Vagina (tissue), 2 donors: ENCODE measurements around the gene IMMT. TPM values are rescaled to one million over a fixed set of nuclear protein-coding genes. Genes with fewer than 3 reads are reported as not detected.
"Not testable (repeated sequence)": the region's sequence is repeated elsewhere in the genome, so short reads cannot be mapped to it uniquely, and the experiment has no call there.

ENCODE experiments used
- DNase-seq, 2 donors: peaks; one replicate each; pipeline ENCODE4 v3.0.0-alpha.2; 2017; ENCODE audit errors: extremely low spot score in 2 of 2
- H3K27ac ChIP-seq: fragments of 200-600 bp; sonication (generic); one replicate; pipeline ENCODE4 v1.5.1; 2019
- H3K27me3 ChIP-seq: fragments of 200-600 bp; sonication (generic); one replicate; pipeline ENCODE4 v1.5.1; 2019
- H3K36me3 ChIP-seq, 2 donors: fragments of 200-600 bp; sonication (generic); one replicate each; pipeline ENCODE4 v1.5.1; 2017 to 2019
- H3K4me1 ChIP-seq: fragments of 200-600 bp; sonication (generic); one replicate; pipeline ENCODE4 v1.5.1; 2019
- H3K4me3 ChIP-seq, 2 donors: fragments of 200-600 bp; sonication (generic); 1 replicate in 1 of 2; 2 replicates in 1 of 2; pipeline ENCODE4 v1.5.1; 2016 to 2019
- H3K9me3 ChIP-seq: fragments of 200-600 bp; sonication (generic); one replicate; pipeline ENCODE4 v1.5.1; 2019
- POLR2A ChIP-seq, 2 donors: fragments of 450-650 bp; IDR thresholded peaks; one replicate each; pipeline ENCODE4 v1.6.1; 2017; ENCODE audit warnings: antibody characterized with exemption in 2 of 2, mild to moderate bottlenecking in 2 of 2, moderate library complexity in 2 of 2
- POLR2AphosphoS5 ChIP-seq, 2 donors: sonication (generic); formaldehyde crosslinking; IDR thresholded peaks; one replicate each; pipeline ENCODE4 v1.9.0; 2017; ENCODE audit warnings: antibody characterized with exemption in 2 of 2, mild to moderate bottlenecking in 2 of 2, low read depth in 1 of 2; ENCODE audit not compliant: insufficient read depth in 1 of 2
- intact Hi-C: fragments of 100-400 bp; cut with DNase I; formaldehyde crosslinking; loops from one replicate; pipeline ENCODE4 v1.15.1; 2023
- total RNA-seq: library from RNA; depleted of rRNA; stranded (reverse); fragments of >200 nt; gene quantifications from one replicate; pipeline ENCODE4 v1.2.3, GENCODE V29; 2016
- TF ChIP-seq, protein P1 (sequence below), 3 experiments: fragments of 450-650 bp in 2 of 3; fragments of 200-600 bp in 1 of 3; sonication (generic) in 1 of 3; IDR thresholded peaks; one replicate each; pipeline ENCODE4 v1.5.1; 2017 to 2019; ENCODE audit warnings: antibody characterized with exemption in 3 of 3, mild to moderate bottlenecking in 2 of 3, moderate library complexity in 2 of 3

Gene IMMT
- total RNA-seq, 1 donor from 2014 or later: 51.8 TPM

DNA sequence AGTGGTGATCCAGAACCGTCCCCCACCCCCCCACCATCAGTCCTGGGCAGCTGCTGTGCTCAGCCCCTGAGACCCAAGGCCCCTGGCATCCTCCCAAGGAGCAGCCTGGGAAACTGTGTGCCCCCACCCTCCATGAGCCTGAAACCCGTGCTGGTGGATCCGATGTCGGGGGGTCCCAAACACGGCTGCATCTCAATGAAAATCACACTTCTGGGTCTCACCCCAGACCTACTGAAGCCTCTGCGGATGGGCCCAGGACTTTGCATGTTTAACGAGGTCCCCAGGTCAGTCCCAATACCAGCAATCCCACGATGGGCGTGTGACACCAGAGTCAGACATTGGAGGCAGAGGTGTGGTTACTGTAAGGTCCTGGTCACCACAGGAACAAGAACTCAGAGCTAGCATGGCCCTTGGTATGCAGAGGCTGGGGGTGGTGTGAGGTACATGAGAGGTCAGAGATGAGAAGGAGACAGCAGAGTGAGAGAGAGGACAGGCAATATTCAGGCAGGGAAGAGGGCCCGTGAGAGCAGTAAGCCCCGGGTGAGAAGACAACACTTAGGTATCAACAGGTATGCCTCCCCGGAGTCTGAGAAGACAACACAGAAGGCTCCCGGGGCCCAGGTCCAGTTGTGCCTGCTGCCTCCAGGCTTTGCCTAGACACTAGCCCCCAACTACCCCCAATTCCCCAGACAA lies 36.6 kb upstream of the IMMT start:
- intact Hi-C loops: no loop called here
- DNase-seq: no peak
- Histone ChIP-seq H3K27ac (no peak overlapping the region), H3K9me3 (no peaks in the 10 kb centered on the region), H3K36me3 (no peaks in the 10 kb centered on the region), H3K4me1 (no peaks in the 10 kb centered on the region), H3K27me3 (no peaks in the 10 kb centered on the region), H3K4me3 (no peak overlapping the region)
- TF ChIP-seq, protein P1, sequence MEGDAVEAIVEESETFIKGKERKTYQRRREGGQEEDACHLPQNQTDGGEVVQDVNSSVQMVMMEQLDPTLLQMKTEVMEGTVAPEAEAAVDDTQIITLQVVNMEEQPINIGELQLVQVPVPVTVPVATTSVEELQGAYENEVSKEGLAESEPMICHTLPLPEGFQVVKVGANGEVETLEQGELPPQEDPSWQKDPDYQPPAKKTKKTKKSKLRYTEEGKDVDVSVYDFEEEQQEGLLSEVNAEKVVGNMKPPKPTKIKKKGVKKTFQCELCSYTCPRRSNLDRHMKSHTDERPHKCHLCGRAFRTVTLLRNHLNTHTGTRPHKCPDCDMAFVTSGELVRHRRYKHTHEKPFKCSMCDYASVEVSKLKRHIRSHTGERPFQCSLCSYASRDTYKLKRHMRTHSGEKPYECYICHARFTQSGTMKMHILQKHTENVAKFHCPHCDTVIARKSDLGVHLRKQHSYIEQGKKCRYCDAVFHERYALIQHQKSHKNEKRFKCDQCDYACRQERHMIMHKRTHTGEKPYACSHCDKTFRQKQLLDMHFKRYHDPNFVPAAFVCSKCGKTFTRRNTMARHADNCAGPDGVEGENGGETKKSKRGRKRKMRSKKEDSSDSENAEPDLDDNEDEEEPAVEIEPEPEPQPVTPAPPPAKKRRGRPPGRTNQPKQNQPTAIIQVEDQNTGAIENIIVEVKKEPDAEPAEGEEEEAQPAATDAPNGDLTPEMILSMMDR (IDR thresholded peaks at IDR 0.05): no peak
- no peak for TF ChIP-seq POLR2A (IDR thresholded peaks at IDR 0.05)
- no peak for TF ChIP-seq POLR2AphosphoS5 (IDR thresholded peaks at IDR 0.05; ENCODE audit: insufficient read depth in 1 of 2, low read depth in 1 of 2)

DNA sequence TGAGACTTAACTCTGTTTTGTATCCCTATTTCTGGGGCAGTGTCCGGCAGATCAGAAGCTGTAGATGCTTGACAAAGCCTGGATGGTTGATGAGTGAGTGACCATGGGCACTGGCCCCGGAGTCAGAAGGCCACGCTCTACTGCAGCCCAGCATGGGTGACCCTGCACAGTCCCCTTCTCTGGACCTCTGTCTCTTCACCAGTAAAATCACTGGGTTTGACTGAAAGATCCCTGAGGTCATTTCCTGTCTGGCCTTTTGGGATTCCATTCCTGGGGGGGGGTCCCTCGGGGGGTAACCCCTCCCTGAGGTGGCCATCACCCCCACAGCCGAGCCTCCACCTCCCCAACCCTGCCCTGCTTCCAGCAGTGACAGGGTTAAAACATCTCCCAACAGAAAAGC lies 35.7 kb upstream of the IMMT start:
- Histone ChIP-seq H3K4me1 (no peaks in the 10 kb centered on the region), H3K27me3 (no peaks in the 10 kb centered on the region), H3K27ac (no peak overlapping the region), H3K4me3 (no peak overlapping the region), H3K9me3 (no peaks in the 10 kb centered on the region), H3K36me3 (no peaks in the 10 kb centered on the region)
- intact Hi-C loops: no loop called here
- no peak for DNase-seq
- TF ChIP-seq, protein P1 (IDR thresholded peaks at IDR 0.05): no peak
- no peak for TF ChIP-seq POLR2AphosphoS5 (IDR thresholded peaks at IDR 0.05; ENCODE audit: insufficient read depth in 1 of 2, low read depth in 1 of 2)

DNA sequence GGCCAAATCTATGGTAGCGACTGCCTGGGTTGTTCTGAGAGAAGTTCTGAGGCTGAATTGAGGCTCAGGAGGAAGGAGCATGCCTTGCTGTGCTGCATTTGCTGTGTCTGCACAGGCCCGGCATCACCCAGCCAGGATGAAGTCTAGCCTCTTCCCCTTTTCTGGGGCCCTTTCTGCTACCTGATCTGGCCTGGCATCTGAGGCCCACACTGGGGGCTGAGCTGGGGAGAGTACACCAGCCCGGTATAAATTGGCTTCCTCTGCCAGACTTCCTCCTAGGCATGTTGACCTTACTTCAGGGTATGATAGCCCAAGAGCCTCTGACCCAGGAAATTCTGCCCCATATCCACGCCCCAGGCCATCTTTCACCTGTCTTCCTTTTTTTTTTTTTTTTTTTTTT lies 34.0 kb upstream of the IMMT start:
- peaks cover 10% of the 10 kb centered on the region for H3K4me1 ChIP-seq
- no peaks in the 10 kb centered on the region for H3K9me3 ChIP-seq
- no peaks in the 10 kb centered on the region for H3K36me3 ChIP-seq
- no peak overlapping the region for H3K27ac ChIP-seq
- no peak for DNase-seq
- no peaks in the 10 kb centered on the region for H3K27me3 ChIP-seq
- intact Hi-C loops: loop anchor here (10.0 kb wide), 2 partner anchors 56 to 216 kb away; partner anchors contain the start of gene KDM3A
- TF ChIP-seq POLR2AphosphoS5 (IDR thresholded peaks at IDR 0.05; ENCODE audit: insufficient read depth in 1 of 2, low read depth in 1 of 2): no peak
- TF ChIP-seq POLR2A (IDR thresholded peaks at IDR 0.05): no peak
- TF ChIP-seq, protein P1 (IDR thresholded peaks at IDR 0.05): no peak
- no peak overlapping the region for H3K4me3 ChIP-seq

DNA sequence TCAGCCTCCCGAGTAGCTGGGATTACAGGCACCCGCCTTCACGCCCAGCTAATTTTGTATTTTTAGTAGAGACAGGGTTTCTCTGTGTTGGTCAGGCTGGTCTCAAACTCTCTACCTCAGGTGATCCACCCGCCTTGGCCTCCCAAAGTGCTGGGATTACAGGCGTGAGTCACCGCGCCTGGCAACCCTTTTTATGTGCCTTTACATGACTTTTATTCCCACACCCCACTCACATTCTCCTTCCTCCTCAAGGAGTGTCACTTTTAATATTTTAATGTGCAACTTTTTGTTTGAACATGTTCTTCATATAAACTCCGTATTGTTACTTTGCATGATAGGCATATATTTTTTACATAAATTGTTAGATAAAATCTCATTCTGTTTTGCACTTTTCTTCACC lies 33.3 kb upstream of the IMMT start:
- not testable (repeated sequence) for H3K9me3 ChIP-seq, DNase-seq, H3K27ac ChIP-seq, H3K4me3 ChIP-seq, H3K27me3 ChIP-seq, H3K36me3 ChIP-seq
- H3K4me1 ChIP-seq: peaks cover 16% of the 10 kb centered on the region
- intact Hi-C loops: loop anchor here (10.0 kb wide), 2 partner anchors 56 to 216 kb away; partner anchors contain the start of gene KDM3A

DNA sequence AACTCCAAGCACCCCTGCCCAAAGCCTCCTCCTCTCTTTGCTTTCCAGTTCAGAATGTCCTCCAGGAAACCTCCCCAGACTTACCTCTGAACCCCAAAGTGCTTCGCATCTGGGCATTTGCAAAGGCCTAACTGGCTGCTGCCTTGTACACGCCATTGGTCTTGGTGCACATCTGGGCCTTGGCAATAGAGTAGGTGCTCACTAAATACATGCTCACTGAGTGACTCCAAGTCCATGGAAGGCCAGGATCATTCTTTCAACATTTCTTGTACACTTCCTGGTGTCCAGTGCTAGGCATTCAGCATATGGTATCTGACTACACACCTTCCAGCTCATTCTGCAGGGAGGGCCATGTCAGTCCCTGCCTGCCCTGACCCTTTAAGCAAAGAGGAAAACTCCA lies 32.4 kb upstream of the IMMT start:
- no peaks in the 10 kb centered on the region for H3K36me3 ChIP-seq
- no peak for DNase-seq
- peaks cover 25% of the 10 kb centered on the region for H3K4me1 ChIP-seq
- TF ChIP-seq POLR2A (IDR thresholded peaks at IDR 0.05) (no peak), POLR2AphosphoS5 (IDR thresholded peaks at IDR 0.05; ENCODE audit: insufficient read depth in 1 of 2, low read depth in 1 of 2) (no peak)
- TF ChIP-seq, protein P1 (IDR thresholded peaks at IDR 0.05): no peak
- H3K27me3 ChIP-seq: no peaks in the 10 kb centered on the region
- intact Hi-C loops: loop anchor here (10.0 kb wide), 2 partner anchors 57 to 217 kb away; partner anchors contain the start of gene KDM3A
- no peak overlapping the region for H3K27ac ChIP-seq
- H3K4me3 ChIP-seq: no peak overlapping the region
- H3K9me3 ChIP-seq: no peaks in the 10 kb centered on the region
